HFF-Myc (cell line): ENCODE results near the gene WDR76.

Experiments
- DNase-seq: peaks from one replicate; pipeline ENCODE4 v3.0.0-alpha.2; 2011; ENCODE audit warnings: low read depth; ENCODE audit errors: extremely low read depth
- H3K4me3 ChIP-seq: replicated peaks from 2 replicates; pipeline ENCODE4 v1.5.1; 2011; ENCODE audit warnings: low read depth, mild to moderate bottlenecking, control low read depth, low read length
- TF ChIP-seq, protein P1 (sequence below): IDR thresholded peaks from 2 replicates; pipeline ENCODE4 v1.5.1; 2012; ENCODE audit warnings: mild to moderate bottlenecking, low read depth, low read length, control low read depth; ENCODE audit errors: missing control alignments

Gene WDR76

GRCh38 chr15:43913026-43913780 is 86.4 kb downstream of the WDR76 start:
- H3K4me3 ChIP-seq: no peak overlapping the region
- DNase-seq: peak; percentile 88
- TF ChIP-seq, protein P1, sequence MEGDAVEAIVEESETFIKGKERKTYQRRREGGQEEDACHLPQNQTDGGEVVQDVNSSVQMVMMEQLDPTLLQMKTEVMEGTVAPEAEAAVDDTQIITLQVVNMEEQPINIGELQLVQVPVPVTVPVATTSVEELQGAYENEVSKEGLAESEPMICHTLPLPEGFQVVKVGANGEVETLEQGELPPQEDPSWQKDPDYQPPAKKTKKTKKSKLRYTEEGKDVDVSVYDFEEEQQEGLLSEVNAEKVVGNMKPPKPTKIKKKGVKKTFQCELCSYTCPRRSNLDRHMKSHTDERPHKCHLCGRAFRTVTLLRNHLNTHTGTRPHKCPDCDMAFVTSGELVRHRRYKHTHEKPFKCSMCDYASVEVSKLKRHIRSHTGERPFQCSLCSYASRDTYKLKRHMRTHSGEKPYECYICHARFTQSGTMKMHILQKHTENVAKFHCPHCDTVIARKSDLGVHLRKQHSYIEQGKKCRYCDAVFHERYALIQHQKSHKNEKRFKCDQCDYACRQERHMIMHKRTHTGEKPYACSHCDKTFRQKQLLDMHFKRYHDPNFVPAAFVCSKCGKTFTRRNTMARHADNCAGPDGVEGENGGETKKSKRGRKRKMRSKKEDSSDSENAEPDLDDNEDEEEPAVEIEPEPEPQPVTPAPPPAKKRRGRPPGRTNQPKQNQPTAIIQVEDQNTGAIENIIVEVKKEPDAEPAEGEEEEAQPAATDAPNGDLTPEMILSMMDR: no peak

GRCh38 chr15:43913941-43914340 is 87.1 kb downstream of the WDR76 start:
- H3K4me3 ChIP-seq: no peak overlapping the region
- TF ChIP-seq, protein P1: no peak

DNA sequence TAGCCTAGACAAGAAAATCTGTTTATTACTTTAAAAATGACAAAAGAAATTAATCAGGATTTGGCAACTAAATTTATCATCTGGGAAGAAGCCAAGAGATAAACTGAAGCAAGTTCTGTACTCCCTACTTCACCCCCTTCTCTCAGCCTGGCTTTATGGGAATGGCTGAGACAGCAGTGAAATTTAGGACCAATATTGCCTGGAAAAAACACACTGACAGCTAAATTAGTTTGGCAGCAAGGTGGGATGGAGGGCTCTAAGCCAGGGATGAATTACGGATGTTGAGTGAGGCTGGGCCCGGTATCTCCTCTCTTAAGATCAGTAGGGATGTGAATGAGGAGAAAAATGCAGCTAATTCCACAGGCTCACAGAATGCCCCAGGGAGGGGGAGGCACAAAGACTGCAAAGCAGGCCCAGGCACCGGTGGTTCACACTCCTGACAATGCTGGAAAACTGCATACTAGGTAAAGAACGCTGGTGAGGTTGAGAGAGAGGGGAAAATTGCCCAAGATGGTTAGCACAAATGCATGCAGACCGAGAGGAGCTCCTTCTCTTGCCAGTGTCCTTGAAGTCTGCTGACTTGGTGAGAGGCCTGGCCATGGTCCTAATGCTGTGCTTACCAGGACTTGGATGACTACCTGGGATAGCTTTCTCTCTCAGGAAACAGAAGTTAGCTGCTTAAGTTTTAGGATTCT is 89.0 kb downstream of the WDR76 start:
- DNase-seq: no peak
- TF ChIP-seq, protein P1: no peak
- no peak overlapping the region for H3K4me3 ChIP-seq

More at GRCh38 chr15:43913941-43914340, 87.1 kb downstream of the WDR76 start:
- DNase-seq: no peak

DNA sequence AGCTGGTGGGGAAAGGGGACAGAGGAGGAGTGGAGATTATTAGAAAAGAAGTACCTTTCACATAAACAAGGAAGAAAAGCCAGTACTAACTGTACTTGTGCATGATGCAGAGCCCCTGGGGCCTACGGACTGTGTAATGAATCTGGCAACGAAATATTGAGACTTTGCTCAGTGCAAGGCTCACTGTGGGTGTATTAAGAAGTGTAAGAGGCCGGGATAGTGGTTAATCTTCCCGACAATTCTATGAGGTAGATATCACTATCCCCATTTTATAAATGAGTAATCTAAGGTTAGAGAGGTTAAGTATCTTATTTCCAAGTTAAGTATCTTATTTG is 89.5 kb downstream of the WDR76 start:
- H3K4me3 ChIP-seq: no peak overlapping the region
- TF ChIP-seq, protein P1: no peak
- DNase-seq: no peak
